ENCODE data around the gene OR10H1. TPM values are rescaled to one million over a fixed set of nuclear protein-coding genes. Genes with fewer than 3 reads are reported as not detected.
"Not testable (repeated sequence)": the region's sequence is repeated elsewhere in the genome, so short reads cannot be mapped to it uniquely, and the experiment has no call there.

The OR10H1 gene
- total RNA-seq, 2 experiments from 2014 or later = 0.11 TPM; not detected in 1

DNA sequence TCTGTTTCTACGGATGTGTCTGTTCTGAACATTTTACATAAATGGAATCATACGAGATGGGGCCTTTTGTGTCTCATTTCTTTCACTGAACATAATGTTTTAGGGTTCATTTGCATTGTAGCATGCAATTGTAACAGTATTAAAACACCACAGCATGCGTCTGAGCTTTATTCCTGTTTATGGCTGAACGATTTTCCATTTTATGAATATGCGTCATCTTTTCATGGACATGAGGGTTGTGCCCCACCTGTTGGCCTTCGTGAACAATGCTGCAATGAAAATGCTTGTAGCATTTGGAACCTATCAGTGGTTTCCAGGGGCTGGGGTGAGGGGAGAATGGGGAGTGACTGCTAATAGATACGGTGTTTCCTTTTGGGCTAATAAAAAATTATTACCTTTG, 5.1 kb downstream of the OR10H1 start:
- ChIA-PET POLR2A (interaction anchor here (1.0 to 1.2 kb wide), 2 partner anchors 16 to 26 kb away, joined by 4 read pairs; no protein-coding TSS in a partner anchor), CTCF (ENCODE audit: unreplicated experiment) (no interaction called here)
- Histone ChIP-seq H3K4me2 (ENCODE audit: low read length) (peak overlapping the region; percentile 56), H3K36me3 (ENCODE audit: insufficient read depth, low read length) (no peaks in the 10 kb centered on the region), H3K27ac (ENCODE audit: low read depth, low read length, poor library complexity, severe bottlenecking) (no peak overlapping the region), H3K79me2 (ENCODE audit: insufficient read depth, low read depth, low read length) (no peaks in the 10 kb centered on the region), H3K4me3 (ENCODE audit: low read depth, low read length, poor library complexity, severe bottlenecking) (peak overlapping the region; percentile 4), H3K9me2 (ENCODE audit: insufficient read depth, low read length) (no peaks in the 10 kb centered on the region), H4K20me1 (ENCODE audit: insufficient read depth, low read length) (no peaks in the 10 kb centered on the region), H3K9me3 (ENCODE audit: low read length) (no peaks in the 10 kb centered on the region), H2AFZ (ENCODE audit: low read length) (peak overlapping the region; percentile 77), H3K4me1 (ENCODE audit: insufficient read depth, low read length, poor library complexity, severe bottlenecking) (peaks cover 8% of the 10 kb centered on the region)
- intact Hi-C loops (cut with micrococcal nuclease; ENCODE audit: unreplicated experiment) = no loop called here
- no TSS peak for BruUV-seq (replicated peaks)
- DNase-seq (ENCODE audit: low spot score) = peak; percentile 54
- TF ChIP-seq, protein P1, sequence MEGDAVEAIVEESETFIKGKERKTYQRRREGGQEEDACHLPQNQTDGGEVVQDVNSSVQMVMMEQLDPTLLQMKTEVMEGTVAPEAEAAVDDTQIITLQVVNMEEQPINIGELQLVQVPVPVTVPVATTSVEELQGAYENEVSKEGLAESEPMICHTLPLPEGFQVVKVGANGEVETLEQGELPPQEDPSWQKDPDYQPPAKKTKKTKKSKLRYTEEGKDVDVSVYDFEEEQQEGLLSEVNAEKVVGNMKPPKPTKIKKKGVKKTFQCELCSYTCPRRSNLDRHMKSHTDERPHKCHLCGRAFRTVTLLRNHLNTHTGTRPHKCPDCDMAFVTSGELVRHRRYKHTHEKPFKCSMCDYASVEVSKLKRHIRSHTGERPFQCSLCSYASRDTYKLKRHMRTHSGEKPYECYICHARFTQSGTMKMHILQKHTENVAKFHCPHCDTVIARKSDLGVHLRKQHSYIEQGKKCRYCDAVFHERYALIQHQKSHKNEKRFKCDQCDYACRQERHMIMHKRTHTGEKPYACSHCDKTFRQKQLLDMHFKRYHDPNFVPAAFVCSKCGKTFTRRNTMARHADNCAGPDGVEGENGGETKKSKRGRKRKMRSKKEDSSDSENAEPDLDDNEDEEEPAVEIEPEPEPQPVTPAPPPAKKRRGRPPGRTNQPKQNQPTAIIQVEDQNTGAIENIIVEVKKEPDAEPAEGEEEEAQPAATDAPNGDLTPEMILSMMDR (conservative IDR thresholded peaks at IDR 0.05; ENCODE audit: low read length) = peak; percentile 74
- TF ChIP-seq EZH2phosphoT487 (IDR thresholded peaks at IDR 0.05; ENCODE audit: borderline replicate concordance, low read depth, low read length) = no peak

DNA sequence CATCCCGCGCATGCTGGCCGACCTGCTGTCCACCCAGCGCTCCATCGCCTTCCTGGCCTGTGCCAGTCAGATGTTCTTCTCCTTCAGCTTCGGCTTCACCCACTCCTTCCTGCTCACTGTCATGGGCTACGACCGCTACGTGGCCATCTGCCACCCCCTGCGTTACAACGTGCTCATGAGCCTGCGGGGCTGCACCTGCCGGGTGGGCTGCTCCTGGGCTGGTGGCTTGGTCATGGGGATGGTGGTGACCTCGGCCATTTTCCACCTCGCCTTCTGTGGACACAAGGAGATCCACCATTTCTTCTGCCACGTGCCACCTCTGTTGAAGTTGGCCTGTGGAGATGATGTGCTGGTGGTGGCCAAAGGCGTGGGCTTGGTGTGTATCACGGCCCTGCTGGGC, 21.2 kb downstream of the OR10H1 start:
- H3K9me2 ChIP-seq (ENCODE audit: insufficient read depth, low read length); H3K79me2 ChIP-seq (ENCODE audit: insufficient read depth, low read depth, low read length); BruUV-seq (replicated peaks); H3K4me2 ChIP-seq (ENCODE audit: low read length); H3K36me3 ChIP-seq (ENCODE audit: insufficient read depth, low read length); CTCF ChIA-PET (ENCODE audit: unreplicated experiment); DNase-seq (ENCODE audit: low spot score); H3K27ac ChIP-seq (ENCODE audit: low read depth, low read length, poor library complexity, severe bottlenecking); H2AFZ ChIP-seq (ENCODE audit: low read length); H3K4me3 ChIP-seq (ENCODE audit: low read depth, low read length, poor library complexity, severe bottlenecking); intact Hi-C loops (cut with micrococcal nuclease; ENCODE audit: unreplicated experiment); POLR2A ChIA-PET; H3K9me3 ChIP-seq (ENCODE audit: low read length); H3K4me1 ChIP-seq (ENCODE audit: insufficient read depth, low read length, poor library complexity, severe bottlenecking); H4K20me1 ChIP-seq (ENCODE audit: insufficient read depth, low read length): not testable (repeated sequence)

DNA sequence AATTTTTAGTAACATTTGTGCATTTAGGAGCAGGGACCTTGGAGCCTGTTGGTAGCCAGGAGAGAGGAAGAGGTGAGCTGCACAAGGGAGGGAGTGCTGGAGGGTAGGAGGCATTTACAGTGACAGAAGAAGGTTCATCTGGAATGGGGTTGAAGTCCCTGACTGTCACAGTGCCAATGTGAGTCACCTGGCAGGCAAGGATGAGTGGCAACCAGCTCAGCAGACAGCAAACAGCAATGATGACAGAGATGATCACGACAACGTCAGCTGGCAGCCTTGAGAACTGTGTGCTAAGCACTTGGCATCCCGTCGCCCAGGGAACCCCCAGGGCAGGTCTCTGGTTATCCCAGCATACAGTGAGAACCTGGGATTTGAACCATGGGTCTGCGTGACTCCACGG, 25.4 kb downstream of the OR10H1 start:
- TF ChIP-seq, protein P1 (conservative IDR thresholded peaks at IDR 0.05; ENCODE audit: low read length) = no peak
- TF ChIP-seq EZH2phosphoT487 (IDR thresholded peaks at IDR 0.05; ENCODE audit: borderline replicate concordance, low read depth, low read length) = no peak
- no peaks in the 10 kb centered on the region for H4K20me1 ChIP-seq (ENCODE audit: insufficient read depth, low read length)
- no peak overlapping the region for H2AFZ ChIP-seq (ENCODE audit: low read length)
- no peaks in the 10 kb centered on the region for H3K4me1 ChIP-seq (ENCODE audit: insufficient read depth, low read length, poor library complexity, severe bottlenecking)
- no peak overlapping the region for H3K4me2 ChIP-seq (ENCODE audit: low read length)
- H3K4me3 ChIP-seq (ENCODE audit: low read depth, low read length, poor library complexity, severe bottlenecking) = no peak overlapping the region
- CTCF ChIA-PET (ENCODE audit: unreplicated experiment) = no interaction called here
- H3K79me2 ChIP-seq (ENCODE audit: insufficient read depth, low read depth, low read length) = no peaks in the 10 kb centered on the region
- POLR2A ChIA-PET = no interaction called here
- H3K36me3 ChIP-seq (ENCODE audit: insufficient read depth, low read length) = no peaks in the 10 kb centered on the region
- no peaks in the 10 kb centered on the region for H3K9me3 ChIP-seq (ENCODE audit: low read length)
- no TSS peak for BruUV-seq (replicated peaks)
- no peak for DNase-seq (ENCODE audit: low spot score)
- H3K9me2 ChIP-seq (ENCODE audit: insufficient read depth, low read length) = no peaks in the 10 kb centered on the region
- no peak overlapping the region for H3K27ac ChIP-seq (ENCODE audit: low read depth, low read length, poor library complexity, severe bottlenecking)
- intact Hi-C loops (cut with micrococcal nuclease; ENCODE audit: unreplicated experiment) = no loop called here
